ENCODE results near the gene NPIPB8.

DNA sequence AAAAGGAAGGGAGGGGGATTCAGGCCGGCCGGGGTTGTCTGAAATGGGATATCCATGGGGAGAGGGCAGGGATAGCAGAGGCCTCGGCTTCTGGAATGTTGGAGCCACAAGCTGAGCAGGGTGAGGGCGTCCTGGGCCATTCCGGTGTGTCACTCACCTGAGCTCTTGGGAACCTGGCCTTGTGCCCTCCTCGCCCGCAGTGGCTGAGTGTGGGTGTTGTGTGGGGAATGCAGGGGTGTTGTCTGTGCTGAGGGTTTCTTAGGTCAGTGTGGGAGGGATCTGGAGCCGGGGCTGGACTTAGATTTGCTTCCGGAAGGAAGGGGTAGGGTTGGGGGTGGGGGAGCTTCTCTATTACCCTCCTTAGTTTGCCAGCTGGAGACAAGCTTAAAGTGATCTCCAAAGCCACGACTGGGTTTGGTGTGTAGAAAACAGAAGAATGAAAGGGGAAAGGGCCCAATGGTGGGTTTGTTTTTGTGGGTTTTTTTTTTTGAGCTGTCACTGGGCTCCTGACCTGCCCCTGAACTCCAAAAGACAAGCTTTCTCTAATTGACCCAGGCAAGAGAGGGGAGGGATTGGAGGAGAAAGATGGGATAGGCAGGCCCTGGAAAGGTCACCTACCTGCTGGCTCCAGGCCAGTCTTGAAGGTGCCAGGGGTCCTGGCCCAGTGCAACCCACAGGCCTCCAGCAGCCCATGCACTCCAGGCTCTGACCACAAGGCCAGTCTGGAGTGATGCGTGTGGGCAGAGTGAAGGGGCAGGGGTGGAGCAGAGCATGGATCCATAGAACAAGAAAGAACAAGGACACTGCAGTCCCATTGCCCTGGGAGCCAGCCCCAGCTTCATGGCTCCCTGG lies 40.8 kb upstream of the NPIPB8 start, which contains the start of gene SULT1A2:
- TF ChIP-seq CTCF (IDR thresholded peaks at IDR 0.05): no peak
- TF ChIP-seq EP300 (IDR thresholded peaks at IDR 0.05; ENCODE audit: low read depth): no peak
- TF ChIP-seq POLR2A (IDR thresholded peaks at IDR 0.05): peak; percentile 70
- peak in 2 of 3 donors; percentile 24 to 81 for TF ChIP-seq POLR2AphosphoS5 (IDR thresholded peaks at IDR 0.05)
